ENCODE results near the gene SOAT2. TPM values are rescaled to one million over a fixed set of nuclear protein-coding genes. Genes with fewer than 3 reads are reported as not detected.

Gene SOAT2
- total RNA-seq, 1 experiment from 2014 or later, result not detected

- BruUV-seq (replicated peaks), result no TSS peak
- in situ Hi-C loops (cut with HindIII; ENCODE audit: low pct_unique_long_range_greater_than_20kb, low sequenced_read_pairs), result no loop called here
Observed at GRCh38 chr12:53098354-53098981, 4.8 kb upstream of the SOAT2 start.

More at GRCh38 chr12:53098354-53098981, 4.8 kb upstream of the SOAT2 start:
- Histone ChIP-seq H3K27ac (ENCODE audit: low read length) (no peak overlapping the region; the same call in 1 of the 2 replicates), H3K4me3 (ENCODE audit: low read depth in 2 of 2, low read length in 2 of 2) (peak overlapping the region; percentile 52 to 70), H3K4me1 (ENCODE audit: control insufficient read depth, insufficient read depth, low read length) (peaks cover 17% of the 10 kb centered on the region), H3K9me3 (ENCODE audit: control insufficient read depth, insufficient read depth, low read depth, low read length) (no peaks in the 10 kb centered on the region), H3K27me3 (ENCODE audit: control insufficient read depth, insufficient read depth, low read length) (no peaks in the 10 kb centered on the region), H3K36me3 (ENCODE audit: control insufficient read depth, insufficient read depth, low read length) (no peaks in the 10 kb centered on the region)
- DNase-seq (ENCODE audit: low read depth, low spot score), result no peak
- POLR2A ChIA-PET, result interaction anchor here (0.9 kb wide), 1 partner anchor 32 kb away, joined by 5 read pairs; no protein-coding TSS in a partner anchor
- CTCF ChIA-PET, result interaction anchor here (0.6 to 4.5 kb wide), 5 partner anchors 27 to 99 kb away, joined by 3 to 43 read pairs (median 4); no protein-coding TSS in a partner anchor
- TF ChIP-seq REST (IDR thresholded peaks at IDR 0.05; ENCODE audit: insufficient read depth in 1 of 2, low read depth in 2 of 2, low read length in 1 of 2), result no peak
- no peak for TF ChIP-seq CTCF (IDR thresholded peaks at IDR 0.05)
- no peak for TF ChIP-seq SIN3A (IDR thresholded peaks at IDR 0.05; ENCODE audit: borderline replicate concordance, insufficient read depth, low read depth, low read length)
- no peak for TF ChIP-seq POLR2AphosphoS5 (IDR thresholded peaks at IDR 0.05; ENCODE audit: low read depth, low read length)
- no peak for TF ChIP-seq TCF7L2 (IDR thresholded peaks at IDR 0.05; ENCODE audit: low read depth, low read length)
- 0 out of 2 replicates have a peak, but pooled peaks have one; percentile 2 for ATAC-seq
- intact Hi-C loops (cut with micrococcal nuclease; ENCODE audit: unreplicated experiment), result no loop called here

Measured in Panc1 (cell line).